ENCODE data around the gene PLEKHA1.

DNA sequence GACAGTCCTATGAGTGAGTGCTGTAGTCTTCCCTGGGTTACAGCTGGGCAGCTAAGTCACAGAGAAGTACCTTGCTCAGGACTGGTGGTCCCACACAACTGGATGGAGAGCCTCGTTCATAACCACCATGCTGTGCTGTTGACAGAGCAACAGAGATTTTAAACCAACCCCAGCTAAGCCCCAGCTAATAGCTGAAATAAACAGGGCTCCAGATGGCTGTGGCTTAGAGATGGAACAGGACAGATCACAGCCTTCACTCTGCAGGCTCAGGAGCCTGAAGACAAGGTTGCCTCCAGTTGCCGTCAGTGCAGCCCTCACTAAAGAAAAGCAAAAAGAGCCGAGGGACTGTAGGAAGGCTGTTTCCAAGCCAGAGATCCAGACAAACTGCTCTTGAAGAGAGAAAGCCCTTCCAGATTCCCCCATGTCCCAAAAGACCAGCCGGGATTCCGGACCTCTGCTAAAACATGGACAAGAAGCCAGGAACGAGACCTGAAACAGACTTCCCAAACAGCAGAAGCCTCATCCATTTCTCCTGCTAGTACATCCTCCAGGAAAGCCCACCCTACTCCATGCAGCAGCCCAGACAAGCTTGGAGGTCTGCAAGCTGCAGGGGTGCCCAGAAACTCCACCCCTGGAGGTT, 91.0 kb downstream of the PLEKHA1 start:
- TF ChIP-seq YY1 (IDR thresholded peaks at IDR 0.05; ENCODE audit: insufficient read depth, insufficient read length) (no peak), SUZ12 (IDR thresholded peaks at IDR 0.05; ENCODE audit: extremely low read depth, insufficient read depth, insufficient read length) (no peak), ZNF274 (IDR thresholded peaks at IDR 0.05; ENCODE audit: low read depth, low read length) (no peak)

Measured in NT2/D1 (cell line).